NCI-H146 treated with DMSO at 0.1 percent for 48 hours (cell line): ENCODE data around the gene SLC11A2.
A peak's percentile ranks its signal among the peaks of the same experiment; 100 is the strongest.
"Not testable (repeated sequence)": the region's sequence is repeated elsewhere in the genome, so short reads cannot be mapped to it uniquely, and the experiment has no call there.

Experiments
- DNase-seq: peaks from one replicate; lab custom pipeline; 2025; ENCODE audit not compliant: unreplicated experiment; lab: John Stamatoyannopoulos, UW

Gene SLC11A2

GRCh38 chr12:50951112-50951511 is 75.1 kb downstream of the SLC11A2 start:
- no peak for DNase-seq

- no peak for DNase-seq
Observed at GRCh38 chr12:50949801-50950302, 76.3 kb downstream of the SLC11A2 start.

- no peak for DNase-seq
Observed at GRCh38 chr12:50948798-50949197, 77.4 kb downstream of the SLC11A2 start.

- no peak for DNase-seq
Observed at GRCh38 chr12:50947933-50948626, 78.1 kb downstream of the SLC11A2 start.

- no peak for DNase-seq
Observed at GRCh38 chr12:50937653-50938052, 88.5 kb downstream of the SLC11A2 start.

- no peak for DNase-seq
Observed at GRCh38 chr12:50936821-50937530, 89.2 kb downstream of the SLC11A2 start.

- DNase-seq = no peak
Observed at GRCh38 chr12:50934981-50935807, 91.0 kb downstream of the SLC11A2 start.

GRCh38 chr12:50934371-50934851 is 91.8 kb downstream of the SLC11A2 start:
- DNase-seq = no peak

- DNase-seq = peak; percentile 24
Observed at GRCh38 chr12:50933459-50934124, 92.6 kb downstream of the SLC11A2 start.

- no peak for DNase-seq
Observed at GRCh38 chr12:50932787-50933280, 93.3 kb downstream of the SLC11A2 start.

GRCh38 chr12:50930477-50930876 is 95.7 kb downstream of the SLC11A2 start:
- DNase-seq = not testable (repeated sequence)

GRCh38 chr12:50929831-50930230 is 96.4 kb downstream of the SLC11A2 start:
- no peak for DNase-seq
